Peyer's patch (tissue), 4 donors: Measurements from ENCODE around the gene GNG12.

Experiments
- CTCF ChIP-seq, 6 experiments: fragments of 450-650 bp in 4 of 6; fragments of 200-600 bp in 2 of 6; sonication (generic) in 1 of 6; IDR thresholded peaks; one replicate each; pipeline ENCODE4 v1.5.1; 2017 to 2019; ENCODE audit warnings: antibody characterized with exemption in 6 of 6, mild to moderate bottlenecking in 3 of 6, moderate library complexity in 1 of 6
- POLR2A ChIP-seq, 2 donors: fragments of 450-650 bp; IDR thresholded peaks; one replicate each; pipeline ENCODE4 v1.5.1; 2017; ENCODE audit warnings: antibody characterized with exemption in 2 of 2, mild to moderate bottlenecking in 2 of 2, moderate library complexity in 2 of 2

DNA sequence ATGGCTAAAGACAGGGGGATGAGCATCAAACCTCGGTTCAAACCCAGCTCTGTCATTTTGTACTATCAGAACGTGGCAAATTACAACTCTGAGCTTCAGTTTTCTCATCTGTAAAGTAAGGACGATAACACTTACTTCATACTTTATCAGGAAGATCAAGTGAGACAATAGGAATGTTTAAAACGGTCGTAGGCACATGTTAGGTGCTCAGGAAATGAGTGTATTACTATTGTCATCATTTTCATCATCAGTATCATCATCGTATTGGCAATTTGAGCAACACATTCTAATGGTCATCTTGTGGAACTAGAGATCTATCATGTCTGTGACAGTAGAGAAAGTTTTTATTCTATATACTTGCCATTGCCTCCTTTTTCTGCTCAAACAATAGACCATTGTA, 170.4 kb downstream of the GNG12 start:
- TF ChIP-seq CTCF (IDR thresholded peaks at IDR 0.05) (no peak), POLR2A (IDR thresholded peaks at IDR 0.05) (no peak)
